ENCODE results near the gene MBP.

Gene MBP

GRCh38 chr18:77066689-77067088 is 65.9 kb downstream of the MBP start:
- DNase-seq (ENCODE audit: low read depth), result no peak
- H3K4me3 ChIP-seq (ENCODE audit: low read depth, low read length), result no peak overlapping the region
- TF ChIP-seq POLR2A (IDR thresholded peaks at IDR 0.05; ENCODE audit: extremely low read depth, insufficient read length), result no peak
- no peak for TF ChIP-seq MYC (IDR thresholded peaks at IDR 0.05; ENCODE audit: low read depth, low read length)
- no peak for TF ChIP-seq MAX (IDR thresholded peaks at IDR 0.05; ENCODE audit: low read depth, low read length)
- TF ChIP-seq, protein P1, sequence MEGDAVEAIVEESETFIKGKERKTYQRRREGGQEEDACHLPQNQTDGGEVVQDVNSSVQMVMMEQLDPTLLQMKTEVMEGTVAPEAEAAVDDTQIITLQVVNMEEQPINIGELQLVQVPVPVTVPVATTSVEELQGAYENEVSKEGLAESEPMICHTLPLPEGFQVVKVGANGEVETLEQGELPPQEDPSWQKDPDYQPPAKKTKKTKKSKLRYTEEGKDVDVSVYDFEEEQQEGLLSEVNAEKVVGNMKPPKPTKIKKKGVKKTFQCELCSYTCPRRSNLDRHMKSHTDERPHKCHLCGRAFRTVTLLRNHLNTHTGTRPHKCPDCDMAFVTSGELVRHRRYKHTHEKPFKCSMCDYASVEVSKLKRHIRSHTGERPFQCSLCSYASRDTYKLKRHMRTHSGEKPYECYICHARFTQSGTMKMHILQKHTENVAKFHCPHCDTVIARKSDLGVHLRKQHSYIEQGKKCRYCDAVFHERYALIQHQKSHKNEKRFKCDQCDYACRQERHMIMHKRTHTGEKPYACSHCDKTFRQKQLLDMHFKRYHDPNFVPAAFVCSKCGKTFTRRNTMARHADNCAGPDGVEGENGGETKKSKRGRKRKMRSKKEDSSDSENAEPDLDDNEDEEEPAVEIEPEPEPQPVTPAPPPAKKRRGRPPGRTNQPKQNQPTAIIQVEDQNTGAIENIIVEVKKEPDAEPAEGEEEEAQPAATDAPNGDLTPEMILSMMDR (IDR thresholded peaks at IDR 0.05; ENCODE audit: low read depth, low read length), result no peak

DNA sequence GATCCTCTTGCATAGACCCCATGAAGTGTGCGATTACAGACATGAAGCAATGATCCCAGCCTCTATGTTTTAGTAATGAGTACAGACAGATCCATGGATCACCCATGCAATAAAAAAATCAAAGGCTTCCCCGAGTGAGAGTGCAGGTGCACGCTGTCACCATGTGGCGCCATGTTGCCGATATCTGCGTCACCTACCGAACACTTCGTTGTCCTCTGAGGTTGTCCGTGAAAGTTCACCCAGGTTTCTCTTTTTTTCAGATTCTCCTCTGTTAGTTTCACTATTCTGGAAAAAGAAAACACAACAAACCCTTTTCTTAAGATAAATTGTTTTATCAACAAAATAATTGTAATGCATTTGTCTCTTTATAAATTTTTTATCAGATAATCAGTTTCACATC is 66.5 kb downstream of the MBP start:
- DNase-seq (ENCODE audit: low read depth), result no peak
- no peak for TF ChIP-seq MAX (IDR thresholded peaks at IDR 0.05; ENCODE audit: low read depth, low read length)
- H3K4me3 ChIP-seq (ENCODE audit: low read depth, low read length), result no peak overlapping the region

DNA sequence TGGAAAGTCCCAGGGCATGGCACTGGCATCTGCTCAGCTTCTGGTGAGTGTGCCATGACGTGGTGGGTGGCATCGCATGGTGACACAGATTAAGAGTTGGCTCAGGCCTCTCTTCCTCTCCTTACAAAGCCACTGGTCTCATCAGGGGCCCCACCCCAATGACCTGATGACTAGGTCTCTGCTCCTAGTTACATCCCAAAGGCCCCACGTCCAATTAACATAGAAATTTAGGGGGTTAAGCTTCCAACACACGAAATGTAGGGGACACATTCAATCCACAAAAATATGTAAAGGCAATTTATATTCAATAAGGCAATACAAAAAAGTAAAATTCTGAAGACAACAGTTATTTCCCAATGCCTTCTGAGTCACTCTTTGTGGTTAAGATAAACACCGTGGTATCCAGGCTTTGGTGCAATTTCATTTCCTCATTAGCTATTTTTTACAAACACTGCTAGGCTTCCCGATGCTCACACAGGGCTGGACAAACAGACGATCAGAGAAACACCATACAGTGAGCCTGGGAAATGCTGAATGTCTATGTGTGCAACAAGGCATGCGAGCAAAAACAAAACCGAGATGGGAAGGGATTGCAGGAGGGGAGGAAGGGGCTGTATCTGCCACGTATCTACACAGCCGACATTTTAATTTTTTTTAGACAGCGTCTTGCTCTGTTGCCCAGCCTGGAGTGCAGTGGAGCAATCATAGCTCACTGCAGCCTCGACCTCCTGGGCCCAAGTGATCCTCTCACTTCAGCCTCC is 67.2 kb downstream of the MBP start:
- peak; percentile 98 for DNase-seq (ENCODE audit: low read depth)
- peak overlapping the region; percentile 53 for H3K4me3 ChIP-seq (ENCODE audit: low read depth, low read length)
- TF ChIP-seq, protein P1 (IDR thresholded peaks at IDR 0.05; ENCODE audit: low read depth, low read length), result no peak
- TF ChIP-seq MAX (IDR thresholded peaks at IDR 0.05; ENCODE audit: low read depth, low read length) (no peak), POLR2A (IDR thresholded peaks at IDR 0.05; ENCODE audit: extremely low read depth, insufficient read length) (no peak), MYC (IDR thresholded peaks at IDR 0.05; ENCODE audit: low read depth, low read length) (no peak; the same call in 1 of the 2 replicates)

DNA sequence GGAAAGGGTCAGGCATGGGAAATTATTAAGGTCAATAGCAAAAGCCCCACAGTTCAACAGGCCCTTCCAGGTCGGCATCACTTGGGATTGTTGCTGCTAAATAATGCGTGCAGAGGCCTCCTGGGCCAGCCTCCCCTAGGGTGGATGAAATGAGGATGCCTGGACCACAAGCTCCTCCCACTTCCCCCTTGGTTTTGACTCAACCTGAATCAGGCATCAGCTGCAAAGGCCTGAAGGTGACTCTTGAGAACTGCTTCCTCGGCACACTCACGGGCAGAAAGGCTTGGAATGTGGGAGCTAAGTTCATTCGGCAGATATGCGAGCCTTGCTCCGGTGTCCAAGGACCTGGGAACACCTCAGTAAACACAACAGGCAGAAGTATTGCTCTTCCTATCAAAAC is 69.3 kb downstream of the MBP start:
- peak; percentile 93 for DNase-seq (ENCODE audit: low read depth)
- TF ChIP-seq MYC (IDR thresholded peaks at IDR 0.05; ENCODE audit: low read depth, low read length) (peak; percentile 20; the same call in 1 of the 2 replicates), MAX (IDR thresholded peaks at IDR 0.05; ENCODE audit: low read depth, low read length) (0 out of 2 replicates have a peak, but pooled peaks have one; percentile 34), POLR2A (IDR thresholded peaks at IDR 0.05; ENCODE audit: extremely low read depth, insufficient read length) (peak; percentile 41)
- TF ChIP-seq, protein P1 (IDR thresholded peaks at IDR 0.05; ENCODE audit: low read depth, low read length), result no peak
- peak overlapping the region; percentile 53 for H3K4me3 ChIP-seq (ENCODE audit: low read depth, low read length)

DNA sequence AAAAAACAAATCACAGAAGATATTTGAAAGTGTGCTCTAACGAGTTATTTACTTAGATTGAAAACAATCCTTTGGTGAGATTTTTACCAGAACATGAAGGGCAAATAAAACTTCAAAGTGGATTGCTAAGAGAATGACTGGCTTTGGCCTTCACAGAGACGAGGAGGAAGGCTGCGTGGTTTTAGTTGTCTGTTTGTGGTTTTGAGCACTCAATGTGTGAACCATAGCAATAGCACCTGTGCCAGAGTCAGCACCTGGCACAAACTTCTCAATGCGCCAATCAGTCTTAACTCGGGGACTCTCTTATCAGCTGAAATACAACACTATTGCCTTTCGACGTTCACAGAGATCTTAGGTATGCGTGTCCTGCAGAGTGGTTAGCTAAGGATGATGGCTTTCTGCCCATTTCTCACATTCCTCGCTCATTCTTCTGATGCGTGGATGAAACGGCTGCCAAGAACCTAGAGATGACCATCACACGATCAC is 70.0 kb downstream of the MBP start:
- no peak overlapping the region for H3K4me3 ChIP-seq (ENCODE audit: low read depth, low read length)
- TF ChIP-seq MYC (IDR thresholded peaks at IDR 0.05; ENCODE audit: low read depth, low read length) (no peak; the same call in 1 of the 2 replicates), POLR2A (IDR thresholded peaks at IDR 0.05; ENCODE audit: extremely low read depth, insufficient read length) (no peak), MAX (IDR thresholded peaks at IDR 0.05; ENCODE audit: low read depth, low read length) (no peak)
- TF ChIP-seq, protein P1 (IDR thresholded peaks at IDR 0.05; ENCODE audit: low read depth, low read length), result no peak

DNA sequence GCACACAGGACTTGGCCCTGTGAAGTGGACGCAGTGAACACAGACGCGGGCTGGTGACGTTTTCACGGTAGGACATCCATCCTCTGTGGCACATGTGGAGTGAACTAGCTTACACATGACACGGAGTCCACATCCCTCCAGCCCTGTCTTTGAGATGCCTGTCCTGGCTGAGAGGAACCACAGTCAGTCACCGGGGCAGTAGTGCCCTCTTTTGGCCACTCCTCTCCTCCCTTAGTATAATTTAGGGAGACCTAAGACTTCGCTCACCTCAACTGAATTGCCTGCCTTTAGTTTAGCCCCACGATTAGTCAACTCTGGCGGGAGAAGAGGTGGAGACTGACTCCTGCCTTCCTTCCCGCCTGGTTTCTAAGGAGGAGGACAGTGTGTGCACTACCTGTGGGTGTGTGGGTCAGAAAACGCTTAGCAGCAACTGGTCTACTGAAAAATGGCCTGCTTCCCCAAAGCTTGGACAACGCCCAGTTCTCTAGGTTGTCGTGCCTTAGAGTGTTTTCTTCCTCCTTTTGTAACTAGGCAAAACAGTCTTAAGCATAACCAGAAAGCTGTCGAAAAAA is 70.6 kb downstream of the MBP start:
- DNase-seq (ENCODE audit: low read depth), result peak; percentile 72

More for the DNA sequence above, 70.0 kb downstream of the MBP start:
- DNase-seq (ENCODE audit: low read depth), result peak; percentile 61

More for the DNA sequence above, 70.6 kb downstream of the MBP start:
- TF ChIP-seq, protein P1 (IDR thresholded peaks at IDR 0.05; ENCODE audit: low read depth, low read length), result peak; percentile 28
- TF ChIP-seq MAX (IDR thresholded peaks at IDR 0.05; ENCODE audit: low read depth, low read length), result 0 out of 2 replicates have a peak, but pooled peaks have one; percentile 24
- TF ChIP-seq POLR2A (IDR thresholded peaks at IDR 0.05; ENCODE audit: extremely low read depth, insufficient read length), result no peak
- no peak overlapping the region for H3K4me3 ChIP-seq (ENCODE audit: low read depth, low read length)
